Non-pigmented ciliary epithelial cell (primary cell): ENCODE measurements around the gene IVD.

Source experiments
- DNase-seq: peaks from one replicate; pipeline ENCODE4 v3.0.0-alpha.2; 2010; ENCODE audit warnings: low read depth

IVD gene

DNA sequence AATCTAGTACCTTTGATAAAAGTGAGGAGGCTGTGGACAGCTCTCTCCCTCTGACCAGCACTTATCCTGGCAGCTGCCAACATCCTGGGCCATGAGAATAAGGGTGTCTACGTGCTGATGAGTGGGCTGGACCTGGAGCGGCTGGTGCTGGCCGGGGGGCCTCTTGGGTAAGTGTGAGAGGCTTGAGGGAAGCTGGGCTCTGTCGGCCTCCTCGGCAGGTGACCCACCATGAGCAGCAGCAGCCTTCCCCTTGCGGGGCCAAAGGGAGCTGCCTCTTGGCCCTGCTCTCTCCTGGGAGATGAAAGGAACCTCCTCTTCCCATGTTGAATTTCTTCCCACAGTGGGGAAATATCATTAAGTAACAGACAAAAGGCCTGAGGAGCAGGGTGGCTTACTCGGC is 9.2 kb downstream of the IVD start:
- no peak for DNase-seq

DNA sequence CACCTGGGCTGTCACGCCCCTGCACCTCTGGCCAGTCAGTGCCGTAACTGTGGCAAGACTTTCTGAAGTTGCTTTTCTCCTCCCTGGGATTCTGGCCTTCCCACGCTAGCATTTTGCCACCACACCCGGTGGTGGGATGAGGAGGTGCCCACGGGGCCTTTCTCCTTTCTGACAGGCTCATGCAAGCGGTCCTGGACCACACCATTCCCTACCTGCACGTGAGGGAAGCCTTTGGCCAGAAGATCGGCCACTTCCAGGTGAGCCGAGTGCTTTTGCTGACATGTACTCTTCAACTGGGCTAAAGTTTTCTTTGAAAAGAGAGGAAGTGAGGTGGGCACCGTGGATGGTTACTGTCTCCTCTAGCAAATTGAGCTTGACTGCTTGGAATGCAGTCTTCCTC is 9.6 kb downstream of the IVD start:
- no peak for DNase-seq

DNA sequence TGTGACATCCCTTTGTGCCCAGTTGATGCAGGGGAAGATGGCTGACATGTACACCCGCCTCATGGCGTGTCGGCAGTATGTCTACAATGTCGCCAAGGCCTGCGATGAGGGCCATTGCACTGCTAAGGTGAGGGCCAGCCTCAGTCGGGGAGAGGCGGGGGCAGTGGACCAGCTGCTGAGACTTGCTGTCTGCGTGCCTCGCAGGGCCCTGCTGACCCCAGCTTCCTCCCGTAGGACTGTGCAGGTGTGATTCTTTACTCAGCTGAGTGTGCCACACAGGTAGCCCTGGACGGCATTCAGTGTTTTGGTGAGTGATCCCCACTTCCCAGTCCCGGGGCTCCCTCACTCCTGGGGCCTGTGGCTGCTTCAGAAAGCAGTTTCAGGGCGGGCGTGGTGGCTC is 10.5 kb downstream of the IVD start:
- DNase-seq, result no peak

DNA sequence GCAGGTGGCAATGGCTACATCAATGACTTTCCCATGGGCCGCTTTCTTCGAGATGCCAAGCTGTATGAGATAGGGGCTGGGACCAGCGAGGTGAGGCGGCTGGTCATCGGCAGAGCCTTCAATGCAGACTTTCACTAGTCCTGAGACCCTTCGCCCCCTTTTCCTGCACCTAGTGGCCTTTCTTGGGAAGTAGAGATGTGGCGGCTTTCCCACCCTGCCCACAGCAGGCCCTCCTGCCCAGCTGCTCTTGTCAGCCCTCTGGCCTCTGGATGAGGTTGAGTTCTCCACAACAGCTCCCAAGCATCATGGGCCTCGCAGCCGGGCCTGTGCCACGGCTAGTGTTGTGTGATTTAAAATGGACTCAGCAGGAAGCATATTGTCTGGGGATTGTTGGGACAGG is 12.5 kb downstream of the IVD start:
- no peak for DNase-seq

DNA sequence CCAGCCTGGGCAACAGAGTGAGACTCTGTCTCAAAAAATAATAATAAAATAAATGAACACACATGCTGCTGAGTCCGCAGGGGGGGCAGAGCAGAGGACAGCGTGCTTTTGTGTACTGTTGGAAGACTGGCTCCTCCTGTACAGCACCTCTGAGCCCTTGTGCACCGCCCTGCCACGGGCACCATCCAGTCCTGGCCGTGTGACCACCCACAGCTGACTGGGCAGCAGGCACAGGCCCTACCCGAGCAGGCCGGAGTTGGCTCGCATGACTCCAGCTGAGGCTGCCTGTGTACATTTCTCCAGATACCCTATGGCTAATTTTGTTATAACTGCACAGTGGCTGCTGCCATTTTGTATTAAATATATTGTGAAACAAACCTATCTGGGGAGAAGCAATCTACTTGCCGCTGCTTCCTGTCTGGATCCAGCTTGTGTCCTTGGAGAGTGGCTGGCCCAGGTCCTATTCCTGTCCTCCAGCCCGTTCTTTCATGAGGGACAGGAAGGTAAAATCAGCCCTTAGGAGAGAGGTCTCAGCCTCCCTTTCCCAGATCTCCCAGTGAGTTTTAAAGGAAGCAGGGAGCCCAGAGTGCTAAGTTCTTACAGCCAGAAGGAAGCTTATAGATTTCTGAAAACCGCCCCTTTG is 14.6 kb downstream of the IVD start:
- DNase-seq, result no peak

DNA sequence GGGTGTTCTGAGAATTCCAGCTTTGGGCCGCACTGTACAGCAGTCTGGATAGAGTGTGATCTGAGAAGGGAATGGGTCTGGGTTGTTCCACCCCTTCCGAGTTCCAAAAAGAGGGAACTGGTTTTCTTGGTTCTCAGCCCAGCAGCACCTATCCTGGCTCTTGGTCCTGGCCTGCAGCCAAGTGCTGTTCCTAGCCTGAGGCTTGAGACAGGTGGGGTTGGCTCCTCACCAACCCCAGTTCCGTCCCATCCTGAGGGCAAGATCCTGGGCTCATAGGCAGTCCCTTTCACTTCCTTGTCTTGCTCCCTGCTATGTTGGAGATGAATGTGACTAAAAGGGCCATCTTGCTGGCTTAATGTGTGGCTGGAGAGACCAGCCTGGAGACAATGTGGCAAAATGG is 15.2 kb downstream of the IVD start:
- DNase-seq, result no peak

DNA sequence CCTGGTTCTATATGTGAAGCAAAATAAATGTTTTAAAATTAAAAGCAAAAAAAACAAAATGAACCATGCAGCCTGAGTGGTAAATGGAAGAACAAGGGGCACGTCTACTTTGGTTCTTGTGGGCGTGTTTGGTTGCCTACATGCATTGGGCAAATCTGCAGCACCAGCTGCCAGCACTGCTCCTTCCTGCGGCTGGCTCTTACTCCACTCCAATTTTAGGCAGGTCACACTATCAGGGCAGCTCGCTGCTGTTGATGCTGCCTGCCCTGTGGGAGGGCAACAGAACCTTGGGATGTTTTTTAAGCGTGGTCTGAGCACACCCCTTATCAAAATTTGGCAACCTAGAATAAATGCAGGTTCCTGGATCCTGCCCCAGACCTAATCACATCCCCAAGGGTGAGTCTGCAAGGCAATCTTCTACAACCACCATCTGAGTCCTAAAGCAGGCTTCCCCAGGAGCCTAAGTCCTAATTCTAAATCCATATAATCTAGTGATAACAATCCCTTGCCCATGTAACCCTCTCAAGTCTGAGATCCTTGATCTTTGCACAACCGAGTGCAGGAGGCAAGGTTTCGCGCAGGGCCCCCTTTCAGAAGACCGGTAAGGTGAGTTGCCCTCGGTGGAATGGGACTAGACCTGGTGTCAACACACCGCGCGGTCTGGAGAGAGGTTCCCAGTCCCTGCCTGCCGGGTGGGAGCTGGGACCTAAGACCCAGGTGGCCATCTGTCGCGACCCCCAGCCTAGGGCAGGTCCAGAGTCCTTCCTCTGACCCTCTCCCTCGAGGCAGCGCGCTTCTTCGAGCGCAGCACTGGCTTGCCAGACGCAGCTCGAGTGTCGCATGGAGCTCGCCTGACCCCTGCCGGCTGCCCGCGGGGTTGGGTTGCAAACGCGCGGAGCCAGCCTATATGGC is 15.9 kb downstream of the IVD start:
- no peak for DNase-seq

DNA sequence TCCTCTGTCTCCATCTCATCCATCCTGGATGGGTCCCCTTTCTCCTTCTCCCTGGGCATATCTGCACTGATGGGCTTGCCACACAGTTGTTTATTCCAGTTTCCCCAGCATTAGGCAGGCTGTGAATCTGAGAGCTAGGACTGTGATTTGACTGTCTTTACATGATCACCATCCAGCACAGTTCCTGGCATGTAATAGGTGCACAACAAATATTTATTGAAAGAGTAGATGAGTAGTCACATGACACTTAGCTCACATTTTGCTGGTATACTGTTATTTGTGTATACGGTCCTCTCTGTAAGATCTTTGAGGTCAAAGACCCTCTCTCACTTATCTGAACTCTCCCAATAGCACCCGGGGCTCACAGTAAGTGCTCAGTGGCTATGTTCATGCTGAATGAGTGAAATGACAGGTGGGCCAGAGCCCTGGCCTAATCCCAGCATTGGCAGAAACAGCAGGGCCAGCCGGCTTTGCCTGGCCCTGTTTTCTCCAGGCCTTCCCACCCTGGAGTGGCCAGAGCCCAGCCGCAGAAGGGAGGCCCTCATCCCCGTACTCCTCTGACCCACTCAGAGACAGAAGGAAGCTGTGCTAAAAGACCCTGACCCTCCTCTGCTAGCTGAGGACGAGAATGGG is 19.0 kb downstream of the IVD start:
- no peak for DNase-seq

DNA sequence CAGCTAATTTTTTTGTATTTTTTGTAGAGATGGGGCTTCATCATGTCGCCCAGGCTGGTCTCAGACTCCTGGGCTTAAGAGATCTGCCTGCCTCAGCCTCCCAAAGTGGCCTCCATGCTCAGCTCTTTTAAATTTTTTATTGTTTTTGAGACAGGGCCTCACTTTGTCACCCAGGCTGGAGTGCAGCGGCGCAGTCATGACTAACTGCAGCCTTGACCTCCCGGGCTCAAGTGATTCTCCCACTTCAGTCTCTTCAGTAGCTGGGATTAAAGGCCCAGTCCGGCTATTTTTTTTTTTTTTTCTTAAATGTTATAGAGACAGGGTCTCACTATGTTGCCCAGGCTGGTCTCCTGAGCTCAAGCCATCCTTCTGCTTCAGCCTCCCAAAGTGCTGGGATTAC is 20.1 kb downstream of the IVD start:
- no peak for DNase-seq

DNA sequence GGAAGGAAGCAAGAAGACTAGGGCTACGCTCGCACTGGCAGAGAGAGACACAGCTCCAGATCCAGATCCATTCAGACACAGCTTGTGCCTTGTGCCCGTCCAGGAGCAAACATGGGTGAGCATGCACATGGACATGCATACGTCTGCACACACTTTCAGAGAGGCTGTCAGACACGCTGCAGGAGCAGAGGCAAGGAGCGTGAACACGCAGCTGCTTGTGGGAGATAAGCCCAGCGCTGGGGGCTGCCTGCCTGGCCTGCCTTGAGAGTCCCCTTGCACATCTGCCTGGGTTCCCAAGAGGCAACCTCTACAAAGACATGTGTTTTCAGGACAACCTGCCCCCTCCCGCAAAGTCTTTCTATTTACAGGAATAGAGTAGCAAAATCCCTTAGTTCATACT is 21.6 kb downstream of the IVD start:
- DNase-seq, result no peak

DNA sequence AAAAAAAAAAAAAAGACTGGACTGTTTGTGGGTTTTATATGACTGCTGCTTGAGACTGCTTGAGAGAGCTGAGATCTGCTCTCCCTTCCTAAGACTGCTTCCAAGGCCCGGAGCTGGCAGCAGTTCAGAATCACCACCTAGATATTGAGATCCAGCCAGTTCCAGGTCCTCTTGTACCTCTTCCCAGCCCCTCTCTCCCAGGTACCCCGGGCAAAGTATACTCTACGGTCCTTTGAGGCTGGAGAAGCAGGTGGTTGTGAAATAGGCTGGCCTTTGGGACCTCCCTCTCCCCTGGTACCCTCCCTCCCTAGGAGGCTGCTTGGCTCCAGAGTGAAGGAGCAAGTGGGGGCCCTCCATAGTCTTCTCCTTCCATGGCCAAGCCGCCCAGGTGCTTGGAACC is 22.6 kb downstream of the IVD start:
- no peak for DNase-seq

DNA sequence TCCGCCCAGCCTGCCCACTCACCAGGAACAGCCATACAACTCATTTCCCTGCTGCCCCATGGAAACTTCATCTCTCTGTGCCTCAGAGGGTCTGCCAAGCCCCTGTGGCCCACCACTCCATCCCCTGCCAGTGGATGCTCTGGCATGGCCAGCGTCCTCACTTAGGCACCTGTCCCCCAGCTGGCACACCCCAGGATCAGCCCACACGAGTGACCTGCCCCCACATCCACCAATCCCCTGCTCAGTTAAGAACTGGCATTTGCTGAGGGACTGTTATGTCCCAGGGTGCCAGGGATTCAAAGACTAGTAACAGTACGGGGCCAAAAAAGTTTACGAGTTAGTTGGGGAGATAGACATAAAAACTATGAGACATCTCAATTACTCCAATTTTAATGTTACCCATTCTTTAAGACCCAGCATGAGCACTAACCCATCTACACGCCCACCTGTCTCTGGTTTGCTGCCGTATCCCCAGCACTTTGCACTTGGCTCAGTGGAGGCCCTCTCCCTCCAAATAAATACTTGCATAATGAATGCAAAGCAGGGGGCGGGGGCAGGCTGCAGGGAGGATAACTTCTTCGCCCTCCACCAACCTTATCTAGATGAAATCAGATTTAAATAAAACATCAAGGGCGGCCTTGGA is 23.6 kb downstream of the IVD start:
- no peak for DNase-seq

DNA sequence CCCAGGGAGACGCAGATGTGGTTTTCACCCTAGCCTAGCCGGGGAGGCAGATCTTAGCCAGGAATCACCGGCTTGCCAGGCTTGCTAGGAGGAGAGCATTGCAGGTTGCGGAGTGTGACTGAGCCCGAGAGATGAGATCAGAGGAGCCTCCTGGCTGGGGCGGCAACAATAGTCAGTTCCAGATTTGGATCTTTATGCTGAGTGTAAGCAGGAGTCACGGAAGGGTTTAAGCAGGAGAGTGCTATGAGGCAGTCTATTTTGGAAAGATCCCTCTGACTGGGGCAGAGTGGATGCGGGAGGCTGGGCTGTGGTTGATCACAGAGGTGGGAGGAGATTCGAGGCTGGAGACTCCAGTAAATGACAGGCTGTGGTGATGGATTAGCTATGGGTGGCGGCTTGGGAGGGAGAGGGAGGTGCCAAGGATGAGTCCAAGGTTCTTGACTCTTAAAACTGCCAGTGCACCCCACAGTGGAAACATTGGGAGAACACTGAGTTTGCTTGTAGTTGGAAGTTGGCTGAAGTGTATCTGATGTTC is 24.7 kb downstream of the IVD start:
- no peak for DNase-seq

DNA sequence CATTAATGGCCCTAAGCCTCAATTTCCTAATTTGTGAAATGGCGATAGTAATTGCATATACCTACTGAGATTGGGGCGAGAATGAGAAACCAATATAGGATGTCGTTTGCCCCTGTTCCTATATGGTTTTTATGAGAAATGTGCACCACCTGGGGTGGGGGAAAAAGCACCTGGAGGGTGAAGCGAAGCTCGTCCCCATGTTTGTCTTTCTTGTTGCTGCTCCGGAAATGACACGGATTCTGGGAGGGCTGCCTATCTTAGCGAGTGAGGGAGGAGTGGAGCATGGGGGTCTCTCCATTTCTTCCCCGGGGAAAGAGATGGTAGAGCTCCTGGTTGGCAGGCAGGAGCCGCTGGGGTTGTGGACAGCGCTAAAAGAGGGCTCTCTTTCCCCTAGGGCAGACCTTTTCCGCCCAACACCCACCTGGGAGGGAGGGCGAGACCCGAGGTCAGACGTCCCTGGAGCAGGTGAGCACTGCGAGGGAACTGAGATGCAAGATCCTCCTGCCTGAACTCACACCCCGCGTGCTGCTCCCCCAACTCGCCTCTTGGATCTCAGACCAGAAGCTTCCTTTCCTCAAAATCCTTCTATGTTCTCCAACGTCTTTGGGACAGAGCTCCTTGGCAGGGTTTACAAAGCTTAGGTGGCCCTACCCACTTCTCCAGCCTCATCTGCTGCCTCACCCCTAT is 29.6 kb downstream of the IVD start:
- no peak for DNase-seq

DNA sequence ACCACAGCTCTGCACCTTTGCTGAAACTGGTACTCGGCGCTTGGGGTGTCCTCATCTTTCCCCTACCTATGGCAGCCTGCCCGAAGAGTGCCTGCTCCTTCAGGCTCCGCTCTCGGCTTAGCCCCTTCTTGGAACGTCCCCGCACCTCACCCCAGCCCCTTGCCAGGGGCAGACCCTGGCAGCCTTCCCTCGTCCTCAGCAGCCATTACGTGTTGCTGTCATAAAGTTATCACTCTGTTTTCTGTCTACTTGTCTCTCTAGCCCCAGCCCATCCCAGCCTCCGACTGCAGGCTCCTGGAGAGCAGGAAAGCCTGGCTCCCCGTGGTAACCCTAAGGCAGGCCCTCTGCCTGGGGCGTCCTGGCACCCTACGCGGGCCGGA is 30.1 kb downstream of the IVD start:
- no peak for DNase-seq

DNA sequence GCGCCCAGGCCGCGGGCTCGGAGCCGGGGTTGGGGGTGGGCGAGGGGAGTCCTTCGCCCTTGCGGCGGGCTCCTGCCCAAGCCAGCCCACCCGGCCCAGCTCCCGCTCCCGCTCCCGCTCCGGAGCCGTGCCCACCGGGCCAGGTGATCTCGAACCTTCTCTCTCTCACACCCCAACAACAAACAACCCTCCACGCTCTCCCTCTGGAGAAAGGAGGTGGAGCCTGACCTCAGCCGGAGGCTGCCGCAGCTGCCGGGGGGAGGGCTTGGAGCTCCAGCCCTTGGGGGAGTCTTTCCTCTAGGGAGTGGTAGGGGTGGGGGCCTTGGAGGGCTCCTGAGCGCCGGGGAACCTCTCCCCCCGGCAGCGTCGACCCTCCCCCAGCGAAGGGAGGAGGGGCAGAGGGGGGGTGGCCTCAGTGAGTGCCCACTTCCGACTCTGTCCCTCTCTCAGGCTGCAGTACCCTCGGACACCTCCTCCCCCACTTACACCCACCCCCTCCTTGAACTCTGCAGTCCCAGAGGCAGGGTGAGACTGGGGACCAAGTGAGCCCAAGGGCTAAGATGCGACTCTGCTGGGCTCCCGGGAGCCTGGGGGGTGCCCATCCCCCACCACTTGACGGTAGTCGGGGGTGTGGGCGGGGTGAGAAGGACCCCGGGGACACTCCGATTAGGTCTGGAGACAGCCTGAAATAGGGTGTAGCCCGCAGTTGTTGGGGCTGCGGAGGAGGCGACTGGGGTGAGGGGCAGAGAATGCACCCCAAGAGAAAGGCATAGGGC is 30.7 kb downstream of the IVD start:
- no peak for DNase-seq

DNA sequence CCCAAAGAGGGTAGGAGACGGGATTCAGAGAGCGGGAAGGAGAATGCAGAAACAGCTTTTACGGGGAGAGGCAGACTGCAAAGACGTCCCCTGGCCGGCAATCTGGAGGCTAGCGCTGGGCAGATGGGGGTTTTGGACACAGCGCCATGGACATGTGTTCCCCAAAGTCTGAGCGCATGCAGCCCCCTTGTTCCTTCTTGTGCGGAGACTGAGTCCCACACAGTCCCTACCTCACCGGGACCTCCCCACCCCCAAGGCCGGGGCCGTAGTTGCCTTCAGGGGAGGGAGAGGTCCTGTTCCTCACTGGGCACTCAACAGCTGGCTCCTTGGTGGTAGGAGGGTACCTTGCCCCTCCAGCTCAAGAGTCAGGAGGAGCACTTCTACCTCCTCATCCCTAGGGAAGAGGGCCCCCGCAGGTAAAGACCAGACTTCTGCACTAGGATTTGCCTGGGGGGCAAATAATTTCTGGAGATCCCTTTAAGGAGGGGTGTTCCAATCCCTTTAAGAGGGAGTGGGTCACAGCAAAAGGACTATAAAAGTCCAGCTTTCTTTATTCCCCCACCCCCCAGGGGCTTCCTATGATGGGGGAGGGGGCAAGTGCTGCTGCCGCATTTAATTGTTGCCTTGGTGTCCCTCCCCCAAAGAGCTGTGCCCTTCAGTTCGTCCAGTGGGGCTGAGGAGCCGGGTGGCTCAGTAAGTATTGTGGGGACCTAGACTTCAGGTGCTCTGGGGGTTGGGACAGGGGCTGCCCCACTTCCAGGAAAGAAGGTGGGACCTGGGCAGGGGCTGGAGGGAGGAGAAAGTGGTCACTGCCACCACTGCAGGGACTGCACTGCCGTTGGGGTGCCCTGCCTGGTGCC is 31.5 kb downstream of the IVD start:
- no peak for DNase-seq

DNA sequence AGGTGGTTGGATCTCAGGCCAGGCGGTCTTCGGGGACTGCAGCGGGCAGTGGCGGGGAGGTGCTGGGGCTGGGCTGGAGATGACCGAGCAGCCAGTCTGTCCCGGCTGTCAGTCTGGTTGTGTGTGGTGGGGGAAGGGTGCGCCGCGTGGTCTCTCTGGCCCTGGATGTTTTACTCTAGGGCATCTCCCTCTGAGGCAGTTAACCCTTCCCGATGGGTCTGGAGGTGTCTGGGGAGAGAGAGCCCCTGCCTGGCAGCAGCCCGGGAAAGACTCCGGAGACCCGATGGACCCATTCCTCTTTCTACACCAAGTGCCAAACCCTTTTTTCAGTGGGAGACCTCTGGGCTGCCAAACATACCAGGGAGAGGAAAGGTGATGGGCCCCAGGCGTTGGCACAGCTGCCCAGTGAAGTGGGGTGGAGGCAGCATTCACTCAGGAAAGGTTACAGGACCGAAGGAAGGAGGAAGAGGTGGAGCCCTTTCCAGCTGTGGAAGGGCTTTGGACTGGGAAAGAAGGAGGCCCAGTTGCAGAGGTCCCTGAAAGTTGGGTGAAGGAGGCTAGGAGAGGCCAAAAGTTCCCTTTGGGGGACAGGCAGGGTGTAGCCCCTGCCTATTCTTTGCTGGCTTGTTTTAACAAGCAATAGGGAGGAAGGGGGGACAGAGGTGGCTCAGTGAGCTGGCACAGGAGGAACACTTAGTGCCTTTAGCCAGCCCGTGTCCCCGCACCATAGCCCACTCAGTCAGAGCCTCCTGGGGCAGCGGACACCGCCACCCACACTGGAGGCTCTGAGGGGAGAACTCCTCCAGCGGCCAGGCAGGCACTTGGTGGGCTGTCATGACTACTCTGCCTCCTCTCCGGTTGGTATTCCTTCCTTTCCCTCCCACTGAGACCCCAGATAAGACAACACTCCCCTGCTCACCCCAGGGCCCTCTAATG is 32.4 kb downstream of the IVD start:
- no peak for DNase-seq

DNA sequence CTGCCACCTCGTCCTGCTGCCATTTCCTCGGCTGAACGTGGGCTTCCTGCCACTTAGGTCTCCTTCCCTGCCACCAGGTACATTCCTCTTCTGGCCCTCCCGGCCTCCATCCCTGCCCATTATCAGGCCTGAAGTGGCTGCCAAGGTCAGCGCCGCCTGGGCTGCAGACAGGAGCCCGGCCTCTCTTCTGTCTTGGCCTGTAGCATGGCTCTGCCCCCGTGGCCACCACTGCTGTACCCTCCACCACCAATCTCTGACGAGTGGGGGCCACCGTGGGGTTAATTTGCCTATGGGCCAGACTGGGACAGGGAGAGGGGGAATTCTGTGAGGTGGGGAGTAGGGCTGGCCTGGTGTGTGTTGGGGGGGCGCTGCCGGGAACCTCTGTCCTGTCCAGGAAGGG is 33.1 kb downstream of the IVD start:
- no peak for DNase-seq
